ENCODE measurements around the gene WNT1. TPM values are rescaled to one million over a fixed set of nuclear protein-coding genes. Genes with fewer than 3 reads are reported as not detected.

Gene WNT1
- total RNA-seq, 2 donors from 2014 or later, result not detected

DNA sequence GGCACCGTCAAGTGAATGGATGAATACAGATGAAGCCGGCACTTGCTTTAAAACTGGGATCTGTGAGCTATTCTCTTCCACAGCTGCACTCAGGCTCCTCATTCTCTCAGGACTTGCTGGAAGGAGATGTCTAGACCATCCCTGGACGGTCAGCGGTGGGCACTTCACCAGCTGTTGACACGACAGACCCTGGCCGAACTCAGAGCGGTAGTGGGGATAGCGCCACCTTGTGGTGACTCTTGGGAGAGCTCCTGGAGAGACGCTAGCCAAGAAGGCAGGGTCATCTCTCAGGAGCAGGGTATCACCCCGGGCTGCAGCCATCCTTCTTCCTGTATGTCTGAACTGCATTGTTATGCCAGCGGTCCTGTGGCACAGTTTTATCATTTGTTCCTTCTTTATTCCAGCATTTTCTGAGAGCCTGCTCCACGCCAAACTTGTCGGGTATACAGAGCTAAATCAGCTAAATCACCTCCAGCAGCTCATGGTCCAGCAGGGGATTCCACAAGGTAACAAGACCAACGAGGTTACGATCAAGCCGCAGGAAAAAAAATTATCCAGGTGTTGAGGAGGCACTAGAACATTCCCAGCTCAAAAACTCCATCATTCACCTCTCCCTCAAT is 10.0 kb downstream of the WNT1 start:
- no peaks in the 10 kb centered on the region for H3K4me1 ChIP-seq (replicated peaks)
- TF ChIP-seq POLR2AphosphoS5 (IDR thresholded peaks at IDR 0.05), result no peak
- TF ChIP-seq, protein P1, sequence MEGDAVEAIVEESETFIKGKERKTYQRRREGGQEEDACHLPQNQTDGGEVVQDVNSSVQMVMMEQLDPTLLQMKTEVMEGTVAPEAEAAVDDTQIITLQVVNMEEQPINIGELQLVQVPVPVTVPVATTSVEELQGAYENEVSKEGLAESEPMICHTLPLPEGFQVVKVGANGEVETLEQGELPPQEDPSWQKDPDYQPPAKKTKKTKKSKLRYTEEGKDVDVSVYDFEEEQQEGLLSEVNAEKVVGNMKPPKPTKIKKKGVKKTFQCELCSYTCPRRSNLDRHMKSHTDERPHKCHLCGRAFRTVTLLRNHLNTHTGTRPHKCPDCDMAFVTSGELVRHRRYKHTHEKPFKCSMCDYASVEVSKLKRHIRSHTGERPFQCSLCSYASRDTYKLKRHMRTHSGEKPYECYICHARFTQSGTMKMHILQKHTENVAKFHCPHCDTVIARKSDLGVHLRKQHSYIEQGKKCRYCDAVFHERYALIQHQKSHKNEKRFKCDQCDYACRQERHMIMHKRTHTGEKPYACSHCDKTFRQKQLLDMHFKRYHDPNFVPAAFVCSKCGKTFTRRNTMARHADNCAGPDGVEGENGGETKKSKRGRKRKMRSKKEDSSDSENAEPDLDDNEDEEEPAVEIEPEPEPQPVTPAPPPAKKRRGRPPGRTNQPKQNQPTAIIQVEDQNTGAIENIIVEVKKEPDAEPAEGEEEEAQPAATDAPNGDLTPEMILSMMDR (IDR thresholded peaks at IDR 0.05), result peak; percentile 16 to 81 (median 58)
- no peak for TF ChIP-seq POLR2A (IDR thresholded peaks at IDR 0.05)
- H3K27me3 ChIP-seq (replicated peaks; ENCODE audit: insufficient read depth), result no peaks in the 10 kb centered on the region
- intact Hi-C loops (cut with DNase I), result no loop called here
- H3K36me3 ChIP-seq, result no peaks in the 10 kb centered on the region
- no peak overlapping the region for H3K4me3 ChIP-seq
- WGBS, result 31% methylated on average over 16 of the region's 16 CpGs
- no peaks in the 10 kb centered on the region for H3K9me3 ChIP-seq
- H3K27ac ChIP-seq, result no peak overlapping the region
- no peak for DNase-seq (ENCODE audit: low spot score)

- no peak overlapping the region for H3K27ac ChIP-seq
- no peaks in the 10 kb centered on the region for H3K27me3 ChIP-seq (replicated peaks; ENCODE audit: insufficient read depth)
- H3K36me3 ChIP-seq, result no peaks in the 10 kb centered on the region
- no peaks in the 10 kb centered on the region for H3K9me3 ChIP-seq
- no peaks in the 10 kb centered on the region for H3K4me1 ChIP-seq (replicated peaks)
- H3K4me3 ChIP-seq, result no peak overlapping the region
- intact Hi-C loops (cut with DNase I), result no loop called here
- TF ChIP-seq POLR2A (IDR thresholded peaks at IDR 0.05) (no peak), POLR2AphosphoS5 (IDR thresholded peaks at IDR 0.05) (no peak)
- TF ChIP-seq, protein P1 (IDR thresholded peaks at IDR 0.05), result no peak
- no peak for DNase-seq (ENCODE audit: low spot score)
Measured at GRCh38 chr12:48990552-48990951, 12.4 kb downstream of the WNT1 start.

GRCh38 chr12:48991247-48992050 is 13.3 kb downstream of the WNT1 start:
- WGBS, result 76% methylated on average over 8 of the region's 8 CpGs
- Histone ChIP-seq H3K9me3 (no peaks in the 10 kb centered on the region), H3K27me3 (replicated peaks; ENCODE audit: insufficient read depth) (no peaks in the 10 kb centered on the region), H3K4me1 (replicated peaks) (no peaks in the 10 kb centered on the region), H3K36me3 (no peaks in the 10 kb centered on the region), H3K4me3 (no peak overlapping the region), H3K27ac (no peak overlapping the region)
- intact Hi-C loops (cut with DNase I), result no loop called here
- TF ChIP-seq POLR2A (IDR thresholded peaks at IDR 0.05) (no peak), POLR2AphosphoS5 (IDR thresholded peaks at IDR 0.05) (no peak)
- TF ChIP-seq, protein P1 (IDR thresholded peaks at IDR 0.05), result no peak
- DNase-seq (ENCODE audit: low spot score), result no peak

DNA sequence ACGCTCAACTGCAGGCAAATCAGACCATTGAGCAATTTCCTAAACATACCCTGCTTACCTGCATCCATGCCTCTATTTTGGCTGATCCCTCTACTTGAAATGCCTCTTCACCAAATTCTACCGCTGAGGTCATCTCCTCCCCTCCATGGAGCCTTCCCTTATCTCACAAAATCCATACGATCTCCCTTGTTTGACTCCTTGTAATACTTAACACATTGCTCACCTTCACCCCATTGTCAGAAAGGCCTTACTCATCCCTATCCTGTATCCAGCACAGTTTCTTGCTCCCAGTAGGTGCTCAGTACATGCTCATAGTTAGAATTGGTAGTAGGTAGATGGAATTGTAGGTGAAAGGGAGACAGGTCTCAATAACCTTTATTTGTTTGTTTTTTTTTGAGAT is 15.7 kb downstream of the WNT1 start:
- no peak for DNase-seq (ENCODE audit: low spot score)
- Histone ChIP-seq H3K9me3 (no peaks in the 10 kb centered on the region), H3K27ac (no peak overlapping the region), H3K4me1 (replicated peaks) (peaks cover 8% of the 10 kb centered on the region), H3K4me3 (no peak overlapping the region), H3K27me3 (replicated peaks; ENCODE audit: insufficient read depth) (no peaks in the 10 kb centered on the region), H3K36me3 (no peaks in the 10 kb centered on the region)
- TF ChIP-seq, protein P1 (IDR thresholded peaks at IDR 0.05), result no peak
- TF ChIP-seq POLR2A (IDR thresholded peaks at IDR 0.05), result no peak
- intact Hi-C loops (cut with DNase I), result no loop called here
- 80% methylated on average over 3 of the region's 3 CpGs for WGBS

Data from prostate gland (tissue), 2 donors.